IMR-90 (cell line): ENCODE data around the gene ZNF548. TPM values are rescaled to one million over a fixed set of nuclear protein-coding genes. Genes with fewer than 3 reads are reported as not detected.

Experiments
- ATAC-seq: fragments of 200-7000 bp; cut with Tn5 transposase; 2 replicates; pipeline ENCODE4 v1.9.1; 2020; ENCODE audit warnings: low read depth, mild to moderate bottlenecking, moderate library complexity
- BruUV-seq: library from RNA; stranded (reverse); fragments of 400-500 nt; replicated peaks from 2 replicates; lab custom pipeline; 2021; lab: Mats Ljungman, UMichigan
- CTCF ChIA-PET: fragments of 300-600 bp; formaldehyde crosslinking; extraction: SDS; loops from one replicate; lab custom pipeline; 2021; ENCODE audit warnings: antibody characterized with exemption; lab: Yijun Ruan, JAX
- POLR2A ChIA-PET: fragments of 300-600 bp; sonication (Branson Sonifier 250); formaldehyde crosslinking; loops from one replicate; lab custom pipeline; 2022; ENCODE audit warnings: antibody characterized with exemption; ENCODE audit not compliant: unreplicated experiment; lab: Charles Lee
- DNase-seq: peaks from one replicate; pipeline ENCODE4 v3.0.0; 2013
- H2AFZ ChIP-seq: replicated peaks from 2 replicates; pipeline ENCODE3; 2013; ENCODE audit warnings: low read length, mild to moderate bottlenecking; ENCODE audit not compliant: poor library complexity
- H2AK5ac ChIP-seq: 2 replicates; pipeline ENCODE4 v1.6.1; 2013; ENCODE audit warnings: low read depth, low read length, inconsistent platforms
- H2AK9ac ChIP-seq: replicated peaks from 2 replicates; pipeline ENCODE3; 2013; ENCODE audit warnings: mild to moderate bottlenecking, low read depth, low read length, moderate library complexity; ENCODE audit not compliant: poor library complexity
- H2BK120ac ChIP-seq: 2 replicates; pipeline ENCODE4 v1.6.1; 2013; ENCODE audit warnings: low read depth, low read length, inconsistent platforms
- H2BK15ac ChIP-seq: 3 replicates; pipeline ENCODE4 v1.6.1; 2013; ENCODE audit warnings: low read depth, low read length, inconsistent platforms
- H2BK20ac ChIP-seq: 2 replicates; pipeline ENCODE4 v1.6.1; 2013; ENCODE audit warnings: low read depth, mild to moderate bottlenecking, inconsistent platforms, low read length, moderate library complexity
- H2BK5ac ChIP-seq: 2 replicates; pipeline ENCODE4 v1.6.1; 2013; ENCODE audit warnings: mild to moderate bottlenecking, low read depth, low read length, inconsistent platforms; ENCODE audit not compliant: poor library complexity, severe bottlenecking
- H3K14ac ChIP-seq: replicated peaks from 2 replicates; pipeline ENCODE4 v1.6.1; 2013; ENCODE audit warnings: low read depth, low read length, inconsistent platforms
- H3K18ac ChIP-seq: 2 replicates; pipeline ENCODE4 v1.6.1; 2013; ENCODE audit warnings: low read depth, low read length, control low read depth
- H3K23ac ChIP-seq: 2 replicates; pipeline ENCODE4 v1.6.1; 2013; ENCODE audit warnings: low read depth, low read length, inconsistent platforms
- H3K27ac ChIP-seq: 2 replicates; pipeline ENCODE4 v1.5.1; 2013; ENCODE audit warnings: mild to moderate bottlenecking, control low read depth, low read length; ENCODE audit not compliant: insufficient read depth
- H3K27me3 ChIP-seq: 2 replicates; pipeline ENCODE4 v1.6.1; 2013; ENCODE audit warnings: low read length; ENCODE audit not compliant: control insufficient read depth, insufficient read depth
- H3K36me3 ChIP-seq: 2 replicates; pipeline ENCODE4 v1.6.1; 2013; ENCODE audit warnings: low read length, mixed read lengths; ENCODE audit not compliant: control insufficient read depth, insufficient read depth
- H3K4ac ChIP-seq: 2 replicates; pipeline ENCODE4 v1.6.1; 2013; ENCODE audit warnings: low read depth, low read length, inconsistent platforms
- H3K4me1 ChIP-seq: 2 replicates; pipeline ENCODE4 v1.6.1; 2013; ENCODE audit warnings: low read length, mixed read lengths; ENCODE audit not compliant: control insufficient read depth, insufficient read depth
- H3K4me2 ChIP-seq: 2 replicates; pipeline ENCODE4 v1.6.1; 2013; ENCODE audit warnings: low read depth, mild to moderate bottlenecking, control low read depth, low read length, moderate library complexity
- H3K4me3 ChIP-seq: 2 replicates; pipeline ENCODE4 v1.5.1; 2013; ENCODE audit warnings: low read depth, mild to moderate bottlenecking, control low read depth, low read length, moderate library complexity; ENCODE audit not compliant: insufficient read depth
- H3K56ac ChIP-seq: 2 replicates; pipeline ENCODE4 v1.6.1; 2013; ENCODE audit warnings: low read length, inconsistent platforms; ENCODE audit not compliant: insufficient read depth; ENCODE audit errors: extremely low read depth
- H3K79me1 ChIP-seq, 2 experiments: 2 replicates each; pipeline ENCODE4 v1.6.1; 2013; ENCODE audit warnings: low read length in 2 of 2, inconsistent platforms in 1 of 2, low read depth in 1 of 2
- H3K9ac ChIP-seq: 2 replicates; pipeline ENCODE4 v1.6.1; 2013; ENCODE audit warnings: low read depth, low read length, control low read depth
- H3K9me1 ChIP-seq: 2 replicates; pipeline ENCODE4 v1.6.1; 2013; ENCODE audit warnings: low read length, inconsistent platforms; ENCODE audit not compliant: insufficient read depth
- H3K9me3 ChIP-seq: 2 replicates; pipeline ENCODE4 v1.6.1; 2013; ENCODE audit warnings: low read length; ENCODE audit not compliant: control insufficient read depth, insufficient read depth
- H4K20me1 ChIP-seq: 2 replicates; pipeline ENCODE4 v1.6.1; 2013; ENCODE audit warnings: low read length, inconsistent platforms; ENCODE audit not compliant: insufficient read depth
- H4K5ac ChIP-seq: 2 replicates; pipeline ENCODE4 v1.6.1; 2013; ENCODE audit warnings: mild to moderate bottlenecking, low read depth, low read length, control low read depth
- H4K8ac ChIP-seq, 2 experiments: 2 replicates each; pipeline ENCODE4 v1.6.1; 2013; ENCODE audit warnings: low read depth in 2 of 2, low read length in 2 of 2, control low read depth in 1 of 2, inconsistent platforms in 1 of 2
- H4K91ac ChIP-seq: 2 replicates; pipeline ENCODE4 v1.6.1; 2013; ENCODE audit warnings: low read depth, low read length, inconsistent platforms; ENCODE audit not compliant: insufficient read depth
- BHLHE40 ChIP-seq: fragments of 150-350 bp; IDR thresholded peaks from 2 replicates; pipeline ENCODE4 v1.6.1; 2016; ENCODE audit warnings: mild to moderate bottlenecking, low read depth, low read length
- CEBPB ChIP-seq: IDR thresholded peaks from 2 replicates; pipeline ENCODE4 v1.6.1; 2012; ENCODE audit warnings: low read depth, low read length, improper control_type of control experiment
- CHD1 ChIP-seq: IDR thresholded peaks from 2 replicates; pipeline ENCODE4 v1.6.1; 2012; ENCODE audit warnings: low read depth, low read length, improper control_type of control experiment
- FOS ChIP-seq: fragments of 150-350 bp; IDR thresholded peaks from 2 replicates; pipeline ENCODE4 v1.6.1; 2016; ENCODE audit warnings: low read depth, low read length
- MAZ ChIP-seq: IDR thresholded peaks from 2 replicates; pipeline ENCODE4 v1.6.1; 2012; ENCODE audit warnings: low read depth, mild to moderate bottlenecking, low read length, improper control_type of control experiment, moderate library complexity, borderline replicate concordance
- MXI1 ChIP-seq: IDR thresholded peaks from 2 replicates; pipeline ENCODE4 v1.6.1; 2012; ENCODE audit warnings: low read depth, mild to moderate bottlenecking, low read length, moderate library complexity, borderline replicate concordance
- NFE2L2 ChIP-seq: fragments of 150-350 bp; IDR thresholded peaks from 2 replicates; pipeline ENCODE4 v1.6.1; 2016; ENCODE audit warnings: low read depth, mild to moderate bottlenecking, low read length
- POLR2A ChIP-seq: IDR thresholded peaks from 2 replicates; pipeline ENCODE4 v1.6.1; 2012; ENCODE audit warnings: mild to moderate bottlenecking, low read depth, low read length
- RAD21 ChIP-seq: IDR thresholded peaks from 2 replicates; pipeline ENCODE4 v1.6.1; 2012; ENCODE audit warnings: low read length, improper control_type of control experiment
- RCOR1 ChIP-seq: IDR thresholded peaks from 2 replicates; pipeline ENCODE4 v1.6.1; 2012; ENCODE audit warnings: mild to moderate bottlenecking, low read length, improper control_type of control experiment; ENCODE audit not compliant: insufficient replicate concordance
- RFX5 ChIP-seq: IDR thresholded peaks from 2 replicates; pipeline ENCODE4 v1.8.0; 2012; ENCODE audit warnings: low read depth, mild to moderate bottlenecking, low read length, moderate library complexity
- SMC3 ChIP-seq: fragments of 150-350 bp; IDR thresholded peaks from 2 replicates; pipeline ENCODE4 v1.6.1; 2016; ENCODE audit warnings: low read depth, mild to moderate bottlenecking, antibody characterized with exemption, low read length, moderate library complexity
- WGBS, 2 experiments: methylation state at CpG; one replicate each; pipeline versions ENCODE4 v1.1.5 to v1.1.7; 2013; ENCODE audit warnings: missing lambda C conversion rate in 2 of 2; ENCODE audit not compliant: insufficient read length in 1 of 2; ENCODE audit errors: extremely low coverage in 2 of 2; 5-methylcytosine and 5-hydroxymethylcytosine counted together
- dilution Hi-C: fragments of 300-500 bp; cut with HindIII; formaldehyde crosslinking; loops from one replicate; pipeline ENCODE4 v1.14.3; 2018; ENCODE audit warnings: low sequenced_read_pairs; ENCODE audit not compliant: unreplicated experiment
- in situ Hi-C: fragments of 300-500 bp; cut with MboI; formaldehyde crosslinking; loops from 3 replicates; pipeline ENCODE4 v1.14.3; 2019; ENCODE audit warnings: low sequenced_read_pairs, inconsistent platforms, mixed read lengths
- intact Hi-C: fragments of 100-400 bp; cut with micrococcal nuclease; formaldehyde crosslinking; loops from 2 replicates; pipeline ENCODE4 v1.10.0; 2022
- polyA plus RNA-seq, 3 experiments: library from polyadenylated mRNA; depleted of rRNA; stranded (reverse); fragments of >200 nt; gene quantifications; 2 replicates each; pipeline ENCODE4 v1.2.3, GENCODE V29; 2012; ENCODE audit warnings: low replicate concordance in 1 of 3
- total RNA-seq: library from RNA; depleted of rRNA; stranded (reverse); fragments of >200 nt; gene quantifications from 2 replicates; pipeline ENCODE4 v1.2.3, GENCODE V29; 2012
- TF ChIP-seq, protein P1 (sequence below): fragments of 150-350 bp; IDR thresholded peaks from 2 replicates; pipeline ENCODE4 v1.6.1; 2016; ENCODE audit warnings: low read depth, mild to moderate bottlenecking, low read length, moderate library complexity, borderline replicate concordance
- TF ChIP-seq, protein P2 (sequence below): conservative IDR thresholded peaks from 2 replicates; pipeline ENCODE4 v1.5.1; 2012; ENCODE audit warnings: mild to moderate bottlenecking, low read depth, low read length, improper control_type of control experiment

The ZNF548 gene
- total and polyA plus RNA-seq, 2 of the 4 experiments (the other 2 are of a cell fraction) = 7.5 to 24.2 TPM

- no peak for TF ChIP-seq NFE2L2
Measured at GRCh38 chr19:57363688-57364181, 25.9 kb upstream of the ZNF548 start (continued).

- ATAC-seq (no peak), DNase-seq (no peak)
- H3K4me3 ChIP-seq = no peak overlapping the region
- H3K9me1 ChIP-seq = no peaks in the 10 kb centered on the region; the same call in 1 of the 2 replicates
- no peaks in the 10 kb centered on the region for H3K27me3 ChIP-seq
- no TSS peak for BruUV-seq
- no peak overlapping the region for H3K9ac ChIP-seq
- no peak overlapping the region for H2BK120ac ChIP-seq
- no peak overlapping the region for H4K5ac ChIP-seq
- H3K56ac ChIP-seq = no peak overlapping the region
- no peak overlapping the region for H2BK15ac ChIP-seq
- CTCF ChIA-PET = interaction anchor here (1.0 kb wide), 1 partner anchor 23 kb away, joined by 3 read pairs; the partner anchor contains the start of gene ZNF548
- H4K20me1 ChIP-seq = no peaks in the 10 kb centered on the region
- H3K4me1 ChIP-seq = no peaks in the 10 kb centered on the region
- H4K91ac ChIP-seq = no peak overlapping the region
- H3K79me1 ChIP-seq = peaks cover 10 to 24% of the 10 kb centered on the region in 2 experiments; a peak in 2 of 4 replicates
- no peak overlapping the region for H2AK5ac ChIP-seq
- no peak overlapping the region for H3K4me2 ChIP-seq
- POLR2A ChIA-PET = no interaction called here
- no peak overlapping the region for H3K23ac ChIP-seq
- in situ Hi-C loops = no loop called here
- H3K4ac ChIP-seq = no peak overlapping the region
- no peak overlapping the region for H2AK9ac ChIP-seq
- H3K18ac ChIP-seq = no peak overlapping the region
- dilution Hi-C loops = no loop called here
- no peak overlapping the region for H2BK20ac ChIP-seq
- H3K27ac ChIP-seq = no peak overlapping the region
- no CpG with 5 or more reads among the region's 2 CpGs for WGBS, 2 experiments
- intact Hi-C loops = no loop called here
- H4K8ac ChIP-seq = no peak overlapping the region
- H2BK5ac ChIP-seq = no peak overlapping the region
- H3K9me3 ChIP-seq = no peaks in the 10 kb centered on the region
- TF ChIP-seq NFE2L2 = no peak
- TF ChIP-seq POLR2A = no peak
- TF ChIP-seq, protein P1, sequence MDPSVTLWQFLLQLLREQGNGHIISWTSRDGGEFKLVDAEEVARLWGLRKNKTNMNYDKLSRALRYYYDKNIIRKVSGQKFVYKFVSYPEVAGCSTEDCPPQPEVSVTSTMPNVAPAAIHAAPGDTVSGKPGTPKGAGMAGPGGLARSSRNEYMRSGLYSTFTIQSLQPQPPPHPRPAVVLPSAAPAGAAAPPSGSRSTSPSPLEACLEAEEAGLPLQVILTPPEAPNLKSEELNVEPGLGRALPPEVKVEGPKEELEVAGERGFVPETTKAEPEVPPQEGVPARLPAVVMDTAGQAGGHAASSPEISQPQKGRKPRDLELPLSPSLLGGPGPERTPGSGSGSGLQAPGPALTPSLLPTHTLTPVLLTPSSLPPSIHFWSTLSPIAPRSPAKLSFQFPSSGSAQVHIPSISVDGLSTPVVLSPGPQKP = no peak
- no peak for TF ChIP-seq RCOR1
- TF ChIP-seq MAZ = no peak
- TF ChIP-seq, protein P2, sequence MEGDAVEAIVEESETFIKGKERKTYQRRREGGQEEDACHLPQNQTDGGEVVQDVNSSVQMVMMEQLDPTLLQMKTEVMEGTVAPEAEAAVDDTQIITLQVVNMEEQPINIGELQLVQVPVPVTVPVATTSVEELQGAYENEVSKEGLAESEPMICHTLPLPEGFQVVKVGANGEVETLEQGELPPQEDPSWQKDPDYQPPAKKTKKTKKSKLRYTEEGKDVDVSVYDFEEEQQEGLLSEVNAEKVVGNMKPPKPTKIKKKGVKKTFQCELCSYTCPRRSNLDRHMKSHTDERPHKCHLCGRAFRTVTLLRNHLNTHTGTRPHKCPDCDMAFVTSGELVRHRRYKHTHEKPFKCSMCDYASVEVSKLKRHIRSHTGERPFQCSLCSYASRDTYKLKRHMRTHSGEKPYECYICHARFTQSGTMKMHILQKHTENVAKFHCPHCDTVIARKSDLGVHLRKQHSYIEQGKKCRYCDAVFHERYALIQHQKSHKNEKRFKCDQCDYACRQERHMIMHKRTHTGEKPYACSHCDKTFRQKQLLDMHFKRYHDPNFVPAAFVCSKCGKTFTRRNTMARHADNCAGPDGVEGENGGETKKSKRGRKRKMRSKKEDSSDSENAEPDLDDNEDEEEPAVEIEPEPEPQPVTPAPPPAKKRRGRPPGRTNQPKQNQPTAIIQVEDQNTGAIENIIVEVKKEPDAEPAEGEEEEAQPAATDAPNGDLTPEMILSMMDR = no peak
- no peak for TF ChIP-seq CHD1
- no peak for TF ChIP-seq MXI1
- no peak for TF ChIP-seq RFX5
- TF ChIP-seq FOS = no peak
- no peak for TF ChIP-seq SMC3
- TF ChIP-seq RAD21 = no peak
- TF ChIP-seq BHLHE40 = no peak
- no peak for TF ChIP-seq CEBPB
- no peak overlapping the region for H3K14ac ChIP-seq
- H2AFZ ChIP-seq = no peak overlapping the region
- H3K36me3 ChIP-seq = peaks cover 13% of the 10 kb centered on the region
Measured at GRCh38 chr19:57366776-57367175, 22.9 kb upstream of the ZNF548 start.
